K562 (cell line): ENCODE measurements around the gene MYH9. TPM values are rescaled to one million over a fixed set of nuclear protein-coding genes. Genes with fewer than 3 reads are reported as not detected.

Experiments
- ATAC-seq: fragments of 200-7000 bp; cut with Tn5 transposase; 3 replicates; pipeline ENCODE4 v1.9.1; 2020; ENCODE audit warnings: moderate library complexity
- BruUV-seq: library from RNA; stranded (reverse); fragments of 400-500 nt; replicated peaks from 2 replicates; lab custom pipeline; 2021; lab: Mats Ljungman, UMichigan
- CTCF ChIA-PET: fragments of 300-600 bp; formaldehyde crosslinking; extraction: SDS; loops from one replicate; lab custom pipeline; 2021; ENCODE audit warnings: low intra/inter-chr PET ratio; lab: Yijun Ruan, JAX
- POLR2A ChIA-PET: fragments of 300-600, 350-650 bp; sonication (Branson Sonifier 250); formaldehyde crosslinking; extraction: SDS; loops from one replicate; lab custom pipeline; 2021; ENCODE audit warnings: antibody characterized with exemption, inconsistent platforms; lab: Yijun Ruan, JAX
- DNase-seq, 4 experiments: peaks; one replicate each; pipeline versions ENCODE4 v3.0.0 to v3.0.0-alpha.2; 2011 to 2018; ENCODE audit warnings: low spot score in 3 of 4, mixed read lengths in 3 of 4; ENCODE audit errors: extremely low read depth in 1 of 4
- FAIRE-seq: peaks from 2 replicates; lab custom pipeline; 2011; peaks lifted over from hg19 to GRCh38; lab: Jason Lieb, UNC
- H2AFZ ChIP-seq: 2 replicates; pipeline ENCODE4 v1.6.0; 2011; ENCODE audit warnings: low read depth, low read length, control low read depth, inconsistent platforms
- H3K27ac ChIP-seq: fragments of 200-600 bp; 3 replicates; pipeline ENCODE4 v1.8.0; 2011; ENCODE audit warnings: low read depth, mild to moderate bottlenecking, control low read depth, inconsistent platforms, low read length, moderate library complexity, mixed read lengths; ENCODE audit errors: extremely low read depth
- H3K27me3 ChIP-seq, 2 experiments: fragments of 300-600 bp in 1 of 2; 2 replicates in 1 of 2; 3 replicates in 1 of 2; pipeline versions ENCODE4 v1.6.0 to v1.8.0; 2011; ENCODE audit warnings: inconsistent platforms in 2 of 2, low read length in 2 of 2, mild to moderate bottlenecking in 1 of 2, mixed read lengths in 1 of 2, moderate library complexity in 1 of 2; ENCODE audit not compliant: control insufficient read depth in 2 of 2, insufficient read depth in 2 of 2
- H3K36me3 ChIP-seq: fragments of 300-600 bp; 3 replicates; pipeline ENCODE4 v1.8.0; 2011; ENCODE audit warnings: mild to moderate bottlenecking, low read length, inconsistent platforms; ENCODE audit not compliant: control insufficient read depth, insufficient read depth
- H3K4me1 ChIP-seq, 2 experiments: fragments of 200-600 bp in 1 of 2; replicated peaks in 1 of 2; 2 replicates in 1 of 2; 3 replicates in 1 of 2; pipeline versions ENCODE4 v1.5.1 to v1.8.0; 2011; ENCODE audit warnings: inconsistent platforms in 2 of 2, low read length in 2 of 2, mild to moderate bottlenecking in 1 of 2, mixed read lengths in 1 of 2, moderate library complexity in 1 of 2; ENCODE audit not compliant: control insufficient read depth in 2 of 2, insufficient read depth in 2 of 2
- H3K4me2 ChIP-seq: 2 replicates; pipeline ENCODE4 v1.6.1; 2011; ENCODE audit warnings: low read length, control low read depth, inconsistent platforms, mixed read lengths; ENCODE audit not compliant: insufficient read depth
- H3K4me3 ChIP-seq: fragments of 200-600 bp; sonication (generic), shearing (Covaris generic); 2 replicates; pipeline ENCODE4 v1.5.1; 2016; ENCODE audit warnings: control low read depth, inconsistent platforms
- H3K79me2 ChIP-seq: fragments of 200-600 bp; 3 replicates; pipeline ENCODE4 v1.8.0; 2011; ENCODE audit warnings: low read length, inconsistent platforms; ENCODE audit not compliant: control insufficient read depth, insufficient read depth
- H3K9ac ChIP-seq, 2 experiments: 2 replicates each; pipeline versions ENCODE4 v1.6.0 to v1.6.1; 2011; ENCODE audit warnings: low read depth in 2 of 2, low read length in 2 of 2, control low read depth in 1 of 2, inconsistent platforms in 1 of 2, mild to moderate bottlenecking in 1 of 2, mixed read lengths in 1 of 2; ENCODE audit not compliant: insufficient read depth in 1 of 2
- H3K9me1 ChIP-seq: one replicate; pipeline ENCODE4 v1.6.0; 2011; ENCODE audit warnings: inconsistent platforms, mild to moderate bottlenecking, low read length, moderate library complexity; ENCODE audit not compliant: control insufficient read depth, insufficient read depth
- H3K9me3 ChIP-seq: replicated peaks from 2 replicates; pipeline ENCODE4 v1.5.1; 2011; ENCODE audit warnings: low read depth, low read length, inconsistent platforms; ENCODE audit not compliant: control insufficient read depth, insufficient read depth
- H4K20me1 ChIP-seq: replicated peaks from 2 replicates; pipeline ENCODE4 v1.6.1; 2011; ENCODE audit warnings: low read length, inconsistent platforms, mixed read lengths; ENCODE audit not compliant: control insufficient read depth, insufficient read depth
- ATF1 ChIP-seq, 2 experiments: fragments of 450-650 bp in 1 of 2; IDR thresholded peaks; 2 replicates each; pipeline ENCODE4 v1.6.1; 2016; ENCODE audit warnings: missing compliant biosample characterization in 1 of 2, missing genetic modification characterization in 1 of 2
- FOXA1 ChIP-seq: fragments of 450-650 bp; IDR thresholded peaks from 2 replicates; pipeline ENCODE4 v1.6.1; 2016; ENCODE audit warnings: mild to moderate bottlenecking, borderline replicate concordance
- GABPA ChIP-seq: fragments of 200-800 bp; sonication (Bioruptor generic); conservative IDR thresholded peaks from 2 replicates; pipeline ENCODE4 v1.6.1; 2016; ENCODE audit warnings: low read depth, missing genetic modification characterization, missing compliant biosample characterization
- HMG20B ChIP-seq: fragments of 250-450 bp; sonication (Bioruptor Pico); IDR thresholded peaks from 2 replicates; pipeline ENCODE4 v1.5.0; 2021; ENCODE audit warnings: mild to moderate bottlenecking
- JUND ChIP-seq, 2 experiments: IDR thresholded peaks; 2 replicates in 1 of 2; 3 replicates in 1 of 2; pipeline ENCODE4 v1.6.1; 2011; ENCODE audit warnings: borderline replicate concordance in 2 of 2, low read depth in 2 of 2, low read length in 2 of 2, improper control_type of control experiment in 1 of 2, missing biosample characterization in 1 of 2, missing genetic modification characterization in 1 of 2, missing genetic modification reagents in 1 of 2
- RBM34 ChIP-seq: fragments of 200-400 bp; formaldehyde crosslinking; IDR thresholded peaks from 2 replicates; pipeline ENCODE4 v1.6.1; 2018; ENCODE audit warnings: low read length, borderline replicate concordance; ENCODE audit not compliant: insufficient read depth
- SMARCC2 ChIP-seq: fragments of 450-650 bp; IDR thresholded peaks from 2 replicates; pipeline ENCODE4 v1.6.1; 2017; ENCODE audit warnings: antibody characterized with exemption, moderate library complexity, mild to moderate bottlenecking, low read depth
- TEAD1 ChIP-seq, 2 experiments: fragments of 450-650 bp in 1 of 2; sonication (generic) in 1 of 2; formaldehyde crosslinking; IDR thresholded peaks; 2 replicates each; pipeline versions ENCODE4 v1.4.0 to v1.8.0; 2020 to 2022; ENCODE audit warnings: mild to moderate bottlenecking in 2 of 2, missing genetic modification reagents in 1 of 2
- YBX1 ChIP-seq: fragments of 450-650 bp; IDR thresholded peaks from 2 replicates; pipeline ENCODE4 v1.7.1; 2016; ENCODE audit warnings: mild to moderate bottlenecking
- ZNF124 ChIP-seq: sonication (generic); formaldehyde crosslinking; IDR thresholded peaks from 2 replicates; pipeline ENCODE4 v1.8.1; 2022; ENCODE audit warnings: missing genetic modification reagents
- ZNF174 ChIP-seq: fragments of 250-450 bp; sonication (Bioruptor Pico); IDR thresholded peaks from 2 replicates; pipeline ENCODE4 v1.4.0; 2020; ENCODE audit warnings: mild to moderate bottlenecking
- WGBS: fragments of 100-300 bp; shearing (Covaris generic); methylation state at CpG from one replicate; pipeline ENCODE4 v1.1.6; 2016; ENCODE audit warnings: low coverage, mixed read lengths; ENCODE audit not compliant: insufficient coverage; ENCODE audit errors: missing lambda C conversion rate; 5-methylcytosine and 5-hydroxymethylcytosine counted together
- in situ Hi-C: fragments of 300-500 bp; cut with MboI; formaldehyde crosslinking; loops from 4 replicates; pipeline ENCODE4 v1.15.0; 2018; ENCODE audit warnings: inconsistent platforms, mixed read lengths
- intact Hi-C: fragments of 100-400 bp; cut with micrococcal nuclease; formaldehyde crosslinking; loops from 2 replicates; pipeline ENCODE4 v1.14.2; 2022
- polyA plus RNA-seq, 8 experiments: library from polyadenylated mRNA; depleted of rRNA in 4 of 8; stranded (reverse) in 5 of 8; unstranded in 3 of 8; fragments of >200 nt; fragmentation: Nextera tagmentation in 2 of 8; fragmentation: Illumina TruSeq in 1 of 8; extraction: Ambion mirVana in 2 of 8; extraction: Trizol in 1 of 8; gene quantifications; 2 replicates each; pipeline versions ENCODE4 v1.2.1 to v1.2.3, GENCODE V29; 2011 to 2014; ENCODE audit warnings: inconsistent platforms in 1 of 8, missing spikeins in 1 of 8
- total RNA-seq, 7 experiments: library from RNA; depleted of rRNA in 6 of 7; stranded (reverse); fragments of >200 nt in 6 of 7; fragmentation: Illumina TruSeq in 2 of 7; extraction: Trizol in 2 of 7; gene quantifications; 2 replicates each; pipeline versions ENCODE4 v1.2.1 to v1.2.3, GENCODE V29; 2011 to 2021; ENCODE audit warnings: low replicate concordance in 1 of 7
- TF ChIP-seq, protein P1 (sequence below): fragments of 250-450 bp; sonication (Bioruptor Pico); IDR thresholded peaks from 2 replicates; pipeline ENCODE4 v1.9.0; 2021; ENCODE audit warnings: mild to moderate bottlenecking, inconsistent platforms
- TF ChIP-seq, protein P2 (sequence below): fragments of 450-650 bp; IDR thresholded peaks from 2 replicates; pipeline ENCODE4 v1.6.1; 2017; ENCODE audit warnings: mild to moderate bottlenecking, moderate library complexity

The MYH9 gene
- total and polyA plus RNA-seq, 9 of the 15 experiments (the other 6 are each of a cell fraction or from before 2014, with no cell fraction given) = 0.71 to 111 (median 24.6) TPM

DNA sequence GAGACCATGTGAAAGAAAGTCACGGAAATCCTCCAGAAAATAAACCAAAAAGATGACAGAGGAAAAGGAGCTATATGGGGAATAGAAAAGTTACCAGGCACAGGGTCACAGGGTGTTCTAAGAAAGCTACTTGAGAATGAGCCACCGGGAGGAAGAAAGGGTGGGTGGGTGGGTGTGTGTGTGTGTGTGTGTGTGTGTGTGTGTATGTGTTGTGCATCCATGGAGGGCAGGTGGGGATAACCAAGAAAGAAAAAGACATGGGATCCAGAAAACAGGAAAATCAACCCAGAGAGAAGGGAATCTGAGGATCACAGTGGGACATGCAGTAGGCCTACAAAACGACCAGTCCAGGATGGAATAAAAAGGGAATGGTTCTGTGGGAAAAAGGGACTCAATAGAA lies 152.2 kb downstream of the MYH9 start:
- no peak for ATAC-seq
- in situ Hi-C loops = no loop called here

More for the DNA sequence above, 152.2 kb downstream of the MYH9 start:
- Histone ChIP-seq H3K4me3 (no peak overlapping the region), H3K4me2 (no peak overlapping the region), H3K27me3 (no peaks in the 10 kb centered on the region), H3K27ac (no peak overlapping the region), H4K20me1 (no peaks in the 10 kb centered on the region), H3K9me3 (no peaks in the 10 kb centered on the region), H3K4me1 (peaks cover 4 to 13% of the 10 kb centered on the region in 2 experiments; a peak in 4 of 5 replicates), H3K36me3 (peaks cover 12% of the 10 kb centered on the region; the same call in 2 of the 3 replicates), H3K79me2 (peaks cover 23% of the 10 kb centered on the region), H3K9me1 (no peaks in the 10 kb centered on the region), H3K9ac (no peak overlapping the region), H2AFZ (no peak overlapping the region)
- FAIRE-seq (no peak), DNase-seq (no peak)
- TF ChIP-seq RBM34 (no peak), ATF1 (CRISPR knock-in tag; IDR thresholded peaks at IDR 0.05) (no peak), ATF1 (tag; IDR thresholded peaks at IDR 0.05) (no peak), YBX1 (no peak), JUND (IDR thresholded peaks at IDR 0.05; ENCODE audit: borderline replicate concordance, low read depth, low read length) (no peak), JUND (tag; IDR thresholded peaks at IDR 0.05; ENCODE audit: borderline replicate concordance, low read depth, low read length) (no peak), TEAD1 (CRISPR knock-in tag; IDR thresholded peaks at IDR 0.05) (no peak), SMARCC2 (no peak), HMG20B (CRISPR knock-in tag) (no peak), ZNF124 (CRISPR knock-in tag) (no peak), ZNF174 (CRISPR knock-in tag) (no peak), GABPA (tag) (no peak), FOXA1 (no peak)
- TF ChIP-seq, protein P1, sequence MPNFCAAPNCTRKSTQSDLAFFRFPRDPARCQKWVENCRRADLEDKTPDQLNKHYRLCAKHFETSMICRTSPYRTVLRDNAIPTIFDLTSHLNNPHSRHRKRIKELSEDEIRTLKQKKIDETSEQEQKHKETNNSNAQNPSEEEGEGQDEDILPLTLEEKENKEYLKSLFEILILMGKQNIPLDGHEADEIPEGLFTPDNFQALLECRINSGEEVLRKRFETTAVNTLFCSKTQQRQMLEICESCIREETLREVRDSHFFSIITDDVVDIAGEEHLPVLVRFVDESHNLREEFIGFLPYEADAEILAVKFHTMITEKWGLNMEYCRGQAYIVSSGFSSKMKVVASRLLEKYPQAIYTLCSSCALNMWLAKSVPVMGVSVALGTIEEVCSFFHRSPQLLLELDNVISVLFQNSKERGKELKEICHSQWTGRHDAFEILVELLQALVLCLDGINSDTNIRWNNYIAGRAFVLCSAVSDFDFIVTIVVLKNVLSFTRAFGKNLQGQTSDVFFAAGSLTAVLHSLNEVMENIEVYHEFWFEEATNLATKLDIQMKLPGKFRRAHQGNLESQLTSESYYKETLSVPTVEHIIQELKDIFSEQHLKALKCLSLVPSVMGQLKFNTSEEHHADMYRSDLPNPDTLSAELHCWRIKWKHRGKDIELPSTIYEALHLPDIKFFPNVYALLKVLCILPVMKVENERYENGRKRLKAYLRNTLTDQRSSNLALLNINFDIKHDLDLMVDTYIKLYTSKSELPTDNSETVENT (CRISPR knock-in tag) = no peak
- TF ChIP-seq, protein P2, sequence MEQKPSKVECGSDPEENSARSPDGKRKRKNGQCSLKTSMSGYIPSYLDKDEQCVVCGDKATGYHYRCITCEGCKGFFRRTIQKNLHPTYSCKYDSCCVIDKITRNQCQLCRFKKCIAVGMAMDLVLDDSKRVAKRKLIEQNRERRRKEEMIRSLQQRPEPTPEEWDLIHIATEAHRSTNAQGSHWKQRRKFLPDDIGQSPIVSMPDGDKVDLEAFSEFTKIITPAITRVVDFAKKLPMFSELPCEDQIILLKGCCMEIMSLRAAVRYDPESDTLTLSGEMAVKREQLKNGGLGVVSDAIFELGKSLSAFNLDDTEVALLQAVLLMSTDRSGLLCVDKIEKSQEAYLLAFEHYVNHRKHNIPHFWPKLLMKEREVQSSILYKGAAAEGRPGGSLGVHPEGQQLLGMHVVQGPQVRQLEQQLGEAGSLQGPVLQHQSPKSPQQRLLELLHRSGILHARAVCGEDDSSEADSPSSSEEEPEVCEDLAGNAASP = no peak
- intact Hi-C loops = loop anchor here (5.0 kb wide), 1 partner anchor 42 kb away; no protein-coding TSS in a partner anchor
- ChIA-PET POLR2A (interaction anchor here (0.8 kb wide), 1 partner anchor 10 kb away, joined by 3 read pairs; no protein-coding TSS in a partner anchor), CTCF (no interaction called here)
- BruUV-seq = no TSS peak
- 71% methylated on average over 2 of the region's 3 CpGs for WGBS
